Small intestine (tissue), 7 donors: ENCODE measurements around the gene RESP18. TPM values are rescaled to one million over a fixed set of nuclear protein-coding genes. Genes with fewer than 3 reads are reported as not detected.

Source experiments
- DNase-seq, 2 donors: peaks; one replicate each; pipeline versions ENCODE4 v3.0.0 to v3.0.0-alpha.2; 2013
- FAIRE-seq: peaks from 2 replicates; lab custom pipeline; 2012; peaks lifted over from hg19 to GRCh38; lab: Jason Lieb, UNC
- H3K27ac ChIP-seq, 3 donors: one replicate each; pipeline ENCODE4 v1.5.1; 2013; ENCODE audit warnings: low read length in 2 of 3, mild to moderate bottlenecking in 2 of 3, control low read depth in 1 of 3, inconsistent platforms in 1 of 3, low read depth in 1 of 3, moderate library complexity in 1 of 3
- H3K27me3 ChIP-seq, 3 donors: one replicate each; pipeline ENCODE4 v1.6.1; 2013; ENCODE audit warnings: low read length in 3 of 3, inconsistent platforms in 1 of 3; ENCODE audit not compliant: control insufficient read depth in 3 of 3, insufficient read depth in 3 of 3
- H3K36me3 ChIP-seq, 3 donors: one replicate each; pipeline ENCODE4 v1.6.1; 2013; ENCODE audit warnings: low read length in 3 of 3, inconsistent platforms in 1 of 3, low read depth in 1 of 3, mild to moderate bottlenecking in 1 of 3, moderate library complexity in 1 of 3; ENCODE audit not compliant: control insufficient read depth in 3 of 3, insufficient read depth in 2 of 3
- H3K4me1 ChIP-seq, 3 donors: one replicate each; pipeline ENCODE4 v1.6.1; 2013; ENCODE audit warnings: low read length in 2 of 3, inconsistent platforms in 1 of 3, low read depth in 1 of 3, mild to moderate bottlenecking in 1 of 3, moderate library complexity in 1 of 3; ENCODE audit not compliant: control insufficient read depth in 3 of 3, insufficient read depth in 2 of 3
- H3K4me3 ChIP-seq, 3 donors: one replicate each; pipeline ENCODE4 v1.5.1; 2013; ENCODE audit warnings: low read length in 3 of 3, control low read depth in 1 of 3, inconsistent platforms in 1 of 3, low read depth in 1 of 3, mild to moderate bottlenecking in 1 of 3, moderate library complexity in 1 of 3
- H3K9me3 ChIP-seq, 2 donors: one replicate each; pipeline ENCODE4 v1.6.1; 2013; ENCODE audit warnings: low read depth in 1 of 2, low read length in 1 of 2; ENCODE audit not compliant: control insufficient read depth in 2 of 2, insufficient read depth in 1 of 2
- WGBS, 3 donors: extraction: QIAGEN DNeasy Blood & Tissue Kit; methylation state at CpG; one replicate each; pipeline ENCODE4 v1.1.7; 2013; 5-methylcytosine and 5-hydroxymethylcytosine counted together
- polyA plus RNA-seq, 4 donors: library from polyadenylated mRNA; stranded (reverse) in 3 of 4; unstranded in 1 of 4; fragments of 200-250 nt in 3 of 4; fragments of 120-200 nt in 1 of 4; gene quantifications; one replicate each; pipeline versions ENCODE4 v1.2.1 to v1.2.3, GENCODE V29; 2013
- donor health status: healthy with polysubstance abuse.
- donor health status: control.
- donor health status: control.
- donor health status: Bipolar disorder and iron deficiency.
- donor health status: healthy.

RESP18 gene
- polyA plus RNA-seq, 4 donors: 0.16 to 0.28 TPM; not detected in 2

DNA sequence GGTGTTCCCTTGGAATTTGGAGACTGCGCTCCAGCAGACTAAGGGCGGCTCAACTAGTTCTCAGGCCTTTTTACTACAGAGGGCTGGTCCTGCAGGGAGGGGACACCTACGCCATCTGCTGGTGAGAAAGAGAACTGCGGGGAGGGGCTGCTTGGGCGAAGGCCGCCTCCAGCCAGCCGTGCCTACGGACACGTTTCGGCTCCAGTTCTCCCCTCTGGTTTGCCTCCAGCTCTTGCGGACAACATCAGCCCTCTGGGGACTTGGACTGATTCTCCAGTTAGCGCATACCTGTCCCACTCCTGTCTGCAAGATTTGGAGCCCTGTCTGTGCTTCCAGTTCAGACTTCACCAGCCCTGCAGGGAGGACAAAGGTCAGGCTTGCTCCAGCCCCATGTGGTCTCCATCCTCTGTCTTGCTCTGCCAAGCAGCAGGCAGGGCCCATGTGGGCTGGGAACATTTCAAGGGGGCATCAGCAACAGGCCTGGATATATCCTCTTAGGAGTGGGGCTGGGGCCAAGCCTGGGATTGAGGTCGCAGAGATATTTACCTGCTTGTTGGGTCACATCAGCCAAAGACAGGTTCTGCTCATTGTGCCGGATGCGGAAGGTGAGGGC, 33.7 kb downstream of the RESP18 start:
- FAIRE-seq (no peak), DNase-seq (peak; percentile 82 to 89)
- no peaks in the 10 kb centered on the region for H3K36me3 ChIP-seq
- H3K4me3 ChIP-seq: no peak overlapping the region
- peaks cover 0 to 52% (median 7%) of the 10 kb centered on the region in 3 donors for H3K27me3 ChIP-seq
- peaks cover 0 to 6% (median 0%) of the 10 kb centered on the region in 3 donors for H3K4me1 ChIP-seq
- H3K27ac ChIP-seq: no peak overlapping the region
- 19 to 22% (median 20%) methylated on average over 15 of the region's 15 CpGs for WGBS, 3 donors
- H3K9me3 ChIP-seq: no peaks in the 10 kb centered on the region

DNA sequence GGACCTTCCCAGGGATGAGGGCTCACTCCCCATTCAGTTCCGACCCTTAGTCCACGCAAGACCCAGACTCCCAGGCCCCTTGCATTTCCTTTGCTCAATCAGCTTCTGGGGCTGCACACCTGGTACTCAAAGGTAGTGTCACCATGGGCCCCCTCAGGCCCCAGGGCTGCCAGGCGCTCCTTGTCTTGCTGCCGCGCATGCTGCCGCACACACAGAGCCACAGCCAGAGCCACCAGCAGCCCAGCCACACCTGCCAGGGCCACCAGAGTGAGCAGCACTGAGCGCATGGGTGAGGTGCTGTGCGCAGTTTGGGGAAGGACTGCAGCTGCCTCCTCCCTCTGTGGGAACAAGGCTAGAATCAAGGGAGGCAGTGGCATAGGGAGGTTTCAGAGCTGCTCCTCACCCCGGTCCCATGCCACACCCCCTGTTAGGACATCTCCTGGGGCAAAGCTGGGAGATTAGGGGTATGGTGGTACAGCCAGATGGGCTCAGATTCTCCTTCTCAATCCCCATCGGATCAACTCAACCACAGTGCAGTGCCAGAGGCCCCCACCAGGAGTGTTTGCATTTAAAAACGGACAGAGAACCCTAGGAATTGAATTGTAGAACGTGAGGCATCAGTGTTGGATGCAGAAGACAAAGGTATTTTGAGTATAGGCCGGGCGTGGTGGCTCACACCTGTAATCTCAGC, 34.6 kb downstream of the RESP18 start:
- Histone ChIP-seq H3K4me3 (no peak overlapping the region), H3K27me3 (peaks cover 0 to 43% (median 7%) of the 10 kb centered on the region in 3 donors), H3K36me3 (no peaks in the 10 kb centered on the region), H3K4me1 (peaks cover 0 to 6% (median 0%) of the 10 kb centered on the region in 3 donors), H3K9me3 (no peaks in the 10 kb centered on the region), H3K27ac (no peak overlapping the region)
- WGBS, 3 donors: 78 to 83% (median 79%) methylated on average over 14 of the region's 14 CpGs
- FAIRE-seq (no peak), DNase-seq (no peak)

DNA sequence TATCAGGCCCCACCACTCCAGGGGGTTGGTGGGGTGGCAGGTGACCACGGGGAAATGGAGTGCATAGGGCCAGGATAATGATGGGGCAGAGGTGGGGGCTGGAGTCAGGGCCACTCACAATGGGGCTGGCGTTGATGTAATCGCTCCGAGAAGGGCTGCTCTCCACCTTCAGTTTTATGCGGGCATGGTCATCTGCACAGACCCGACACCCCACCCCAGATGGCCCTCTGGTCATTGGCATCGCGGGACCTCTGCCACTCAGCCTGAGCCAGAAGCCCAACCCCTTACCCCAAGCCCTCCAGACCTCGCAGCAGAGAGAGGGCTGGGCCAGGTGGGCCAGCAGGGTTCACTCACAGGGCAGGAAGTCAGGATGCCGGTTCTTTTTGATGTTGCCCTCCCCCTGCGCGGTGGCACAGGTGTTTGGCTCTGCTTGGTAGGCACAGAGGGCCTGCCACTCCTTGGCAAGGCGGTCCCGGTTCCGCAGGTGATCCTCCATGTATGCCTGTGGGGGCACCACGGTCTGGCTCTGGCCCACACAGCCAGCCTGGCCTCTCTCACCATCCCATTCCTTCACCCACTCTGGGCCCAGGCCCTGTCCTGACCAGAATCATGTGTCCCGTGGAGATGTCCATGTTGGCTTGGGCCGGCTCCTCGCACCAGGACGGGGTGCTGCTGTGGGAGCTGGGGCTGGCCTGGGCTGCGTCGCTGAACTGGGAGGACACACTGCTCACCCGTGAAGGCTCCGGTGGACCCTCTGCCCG, 35.7 kb downstream of the RESP18 start:
- FAIRE-seq: no peak
- DNase-seq: no peak
- no peak overlapping the region for H3K4me3 ChIP-seq
- WGBS, 3 donors: 67 to 84% (median 79%) methylated on average over 24 to 25 of the region's 25 CpGs
- peaks cover 0 to 32% (median 7%) of the 10 kb centered on the region in 3 donors for H3K27me3 ChIP-seq
- H3K27ac ChIP-seq: no peak overlapping the region
- peaks cover 0 to 6% (median 0%) of the 10 kb centered on the region in 3 donors for H3K4me1 ChIP-seq
- H3K9me3 ChIP-seq: no peaks in the 10 kb centered on the region
- H3K36me3 ChIP-seq: no peaks in the 10 kb centered on the region

DNA sequence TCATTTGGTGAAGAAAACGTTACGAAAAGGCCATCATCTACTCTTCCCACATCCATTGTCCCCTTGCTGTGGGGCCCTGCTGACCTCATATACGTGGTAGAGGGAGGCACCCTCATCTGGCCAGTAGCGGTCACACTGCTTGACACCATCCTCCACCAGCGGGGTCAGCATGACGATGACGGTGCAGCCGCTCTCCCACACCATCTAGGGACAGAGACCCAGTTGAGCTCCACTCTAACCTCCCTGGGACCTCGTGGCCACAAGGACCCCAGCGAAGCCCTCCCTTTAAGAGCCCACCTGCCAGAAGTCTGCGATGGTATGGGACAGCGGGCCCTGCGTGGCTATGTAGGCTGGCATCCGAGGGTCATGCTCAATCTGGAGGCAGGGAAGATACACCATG, 36.4 kb downstream of the RESP18 start:
- Histone ChIP-seq H3K27me3 (peaks cover 0 to 26% (median 7%) of the 10 kb centered on the region in 3 donors), H3K36me3 (no peaks in the 10 kb centered on the region), H3K9me3 (no peaks in the 10 kb centered on the region), H3K4me1 (peaks cover 0 to 6% (median 0%) of the 10 kb centered on the region in 3 donors), H3K27ac (no peak overlapping the region), H3K4me3 (no peak overlapping the region)
- DNase-seq (no peak), FAIRE-seq (no peak)
- WGBS, 3 donors: 86 to 92% (median 89%) methylated on average over 14 of the region's 14 CpGs

DNA sequence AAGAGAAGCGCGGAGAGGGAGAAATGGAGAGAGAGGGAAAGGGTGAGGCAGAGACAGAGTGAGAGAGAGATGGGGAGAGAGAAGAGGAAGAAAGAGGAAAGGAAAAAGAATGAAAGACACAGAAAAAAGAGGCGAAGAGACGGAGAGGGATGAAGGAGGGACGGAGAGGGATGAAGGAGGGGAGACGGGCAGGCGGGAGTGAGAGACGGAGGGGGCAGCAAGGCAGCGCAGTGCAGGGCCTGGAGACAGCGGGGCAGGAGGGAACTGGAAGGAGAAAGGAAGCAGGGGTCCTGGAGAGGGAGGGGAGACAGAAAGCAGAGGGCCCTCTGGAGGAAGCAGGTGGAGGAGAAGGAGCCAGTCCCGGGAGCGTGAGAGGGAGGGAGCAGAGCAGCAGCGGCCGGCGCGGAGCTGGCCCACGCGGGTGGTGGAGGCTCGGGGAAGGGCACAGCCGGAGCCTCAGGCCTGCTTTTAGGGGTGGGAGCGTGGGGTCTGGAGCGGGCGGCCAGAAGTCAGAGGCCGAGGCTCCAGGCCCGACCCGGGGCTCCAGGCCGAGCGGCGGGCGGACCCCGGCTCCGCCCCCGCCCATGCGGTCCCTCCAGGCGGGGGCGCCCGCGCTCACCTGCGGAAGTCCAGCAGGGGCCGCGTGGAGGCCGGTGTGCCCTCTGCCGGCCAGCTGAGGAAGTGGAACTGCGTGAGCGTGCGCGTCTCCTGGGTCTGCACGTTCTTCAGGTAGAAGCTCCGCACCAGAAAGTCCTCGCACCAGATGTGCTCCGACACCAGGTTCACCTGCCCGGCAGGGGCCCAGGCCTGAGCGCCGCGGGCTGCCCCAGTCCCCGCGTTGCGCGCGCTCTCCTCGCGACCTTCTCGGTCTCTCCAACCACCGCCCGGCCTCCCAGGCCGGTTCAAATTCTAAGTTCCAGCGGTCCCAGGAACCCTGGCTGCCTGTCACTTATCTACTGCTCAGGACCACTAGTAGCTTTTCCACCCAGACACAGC, 37.9 kb downstream of the RESP18 start:
- WGBS, 3 donors: 7 to 12% (median 8%) methylated on average over 54 to 67 of the region's 67 CpGs
- no peak for FAIRE-seq

GRCh38 chr2:219293736-219294231, 38.8 kb downstream of the RESP18 start:
- Histone ChIP-seq H3K4me3 (no peak overlapping the region), H3K36me3 (no peaks in the 10 kb centered on the region), H3K27ac (no peak overlapping the region), H3K4me1 (peaks cover 0 to 6% (median 0%) of the 10 kb centered on the region in 3 donors), H3K27me3 (peaks cover 0 to 6% (median 0%) of the 10 kb centered on the region in 3 donors), H3K9me3 (no peaks in the 10 kb centered on the region)
- DNase-seq (no peak), FAIRE-seq (no peak)
- WGBS, 3 donors: 80 to 92% (median 86%) methylated on average over 5 of the region's 5 CpGs

More for the DNA sequence above, 37.9 kb downstream of the RESP18 start:
- H3K4me3 ChIP-seq: peak overlapping the region in 2 of 3 donors; percentile 46 to 55
- no peaks in the 10 kb centered on the region for H3K36me3 ChIP-seq
- H3K27ac ChIP-seq: peak overlapping the region in 2 of 3 donors; percentile 13 to 44
- peak; percentile 86 to 96 for DNase-seq
- H3K27me3 ChIP-seq: peaks cover 0 to 11% (median 2%) of the 10 kb centered on the region in 3 donors
- no peaks in the 10 kb centered on the region for H3K9me3 ChIP-seq
- H3K4me1 ChIP-seq: peaks cover 0 to 6% (median 0%) of the 10 kb centered on the region in 3 donors

- no peaks in the 10 kb centered on the region for H3K9me3 ChIP-seq
- no peaks in the 10 kb centered on the region for H3K36me3 ChIP-seq
- no peak overlapping the region for H3K27ac ChIP-seq
- no peak for FAIRE-seq
- DNase-seq: no peak
- peaks cover 0 to 6% (median 0%) of the 10 kb centered on the region in 3 donors for H3K4me1 ChIP-seq
- no peak overlapping the region for H3K4me3 ChIP-seq
- WGBS, 3 donors: 82 to 89% (median 85%) methylated on average over 9 of the region's 9 CpGs
- peaks cover 0 to 6% (median 0%) of the 10 kb centered on the region in 3 donors for H3K27me3 ChIP-seq
These were observed 39.9 kb downstream of the RESP18 start for GRCh38 chr2:219292616-219293015.
